Hematopoietic multipotent progenitor cell treated with erythropoietin and hydrocortisone succinate and interleukin-3 and kit ligand, for 17 days (in vitro differentiated cells): ENCODE data around the gene SBK2.

Experiments used
- DNase-seq: peaks from one replicate; pipeline ENCODE4 v3.0.0-alpha.2; 2015; ENCODE audit warnings: low spot score

Gene SBK2

GRCh38 chr19:55486043-55486970 lies 50.6 kb downstream of the SBK2 start:
- DNase-seq, result no peak

GRCh38 chr19:55485439-55486011 lies 51.4 kb downstream of the SBK2 start:
- DNase-seq, result no peak

- peak; percentile 14 for DNase-seq
Observed at GRCh38 chr19:55484593-55485438, 52.1 kb downstream of the SBK2 start, which contains the start of gene NAT14. NAT14 (plus strand) TSS chr19:55485188; CDS start chr19:55485709, 521 bp downstream.

- no peak for DNase-seq
Observed at GRCh38 chr19:55483706-55484592, 53.0 kb downstream of the SBK2 start.

GRCh38 chr19:55482967-55483705 lies 53.8 kb downstream of the SBK2 start:
- no peak for DNase-seq

- no peak for DNase-seq
Observed at GRCh38 chr19:55482156-55482961, 54.6 kb downstream of the SBK2 start.

GRCh38 chr19:55481794-55482155 lies 55.2 kb downstream of the SBK2 start:
- no peak for DNase-seq

GRCh38 chr19:55481148-55481793 lies 55.7 kb downstream of the SBK2 start:
- DNase-seq, result no peak

GRCh38 chr19:55479451-55480230 lies 57.3 kb downstream of the SBK2 start:
- no peak for DNase-seq

GRCh38 chr19:55479045-55479444 lies 57.9 kb downstream of the SBK2 start:
- DNase-seq, result no peak
